Osteoblast (primary cell): Measurements from ENCODE around the gene CDV3. TPM values are rescaled to one million over a fixed set of nuclear protein-coding genes. Genes with fewer than 3 reads are reported as not detected.
A peak's percentile ranks its signal among the peaks of the same experiment; 100 is the strongest.

Experiments
- DNase-seq: peaks from one replicate; pipeline ENCODE4 v3.0.0; 2011; ENCODE audit warnings: low spot score, mixed read lengths; ENCODE audit not compliant: insufficient read length; ENCODE audit errors: missing footprints
- H2AFZ ChIP-seq: 2 replicates; pipeline ENCODE4 v1.6.0; 2011; ENCODE audit warnings: mild to moderate bottlenecking, low read length
- H3K27ac ChIP-seq: 2 replicates; pipeline ENCODE4 v1.5.1; 2011; ENCODE audit warnings: mild to moderate bottlenecking, low read depth, low read length, moderate library complexity
- H3K27me3 ChIP-seq: 2 replicates; pipeline ENCODE4 v1.6.0; 2012; ENCODE audit warnings: mild to moderate bottlenecking, control low read depth, inconsistent platforms, low read length, moderate library complexity; ENCODE audit not compliant: insufficient read depth
- H3K36me3 ChIP-seq: 2 replicates; pipeline ENCODE4 v1.5.1; 2011; ENCODE audit warnings: mild to moderate bottlenecking, low read length, control low read depth, moderate library complexity; ENCODE audit not compliant: insufficient read depth
- H3K4me1 ChIP-seq: 2 replicates; pipeline ENCODE4 v1.5.1; 2011; ENCODE audit warnings: mild to moderate bottlenecking, low read length, control low read depth, moderate library complexity; ENCODE audit not compliant: insufficient read depth
- H3K4me2 ChIP-seq: 2 replicates; pipeline ENCODE4 v1.6.0; 2011; ENCODE audit warnings: mild to moderate bottlenecking, low read length; ENCODE audit not compliant: insufficient read depth
- H3K4me3 ChIP-seq: fragments of 200-600 bp; sonication (generic); 3 replicates; pipeline ENCODE4 v1.5.1; 2012; ENCODE audit warnings: mild to moderate bottlenecking, low read length, inconsistent platforms; ENCODE audit not compliant: insufficient read depth
- H3K79me2 ChIP-seq: 2 replicates; pipeline ENCODE4 v1.6.0; 2012; ENCODE audit warnings: mild to moderate bottlenecking, low read length, control low read depth, inconsistent platforms; ENCODE audit not compliant: insufficient read depth
- H3K9me3 ChIP-seq: 2 replicates; pipeline ENCODE4 v1.5.1; 2011; ENCODE audit warnings: low read depth, low read length, control low read depth
- H4K20me1 ChIP-seq: 2 replicates; pipeline ENCODE4 v1.6.0; 2012; ENCODE audit warnings: mild to moderate bottlenecking, low read length, control low read depth; ENCODE audit not compliant: insufficient read depth
- CTCF ChIP-seq: IDR thresholded peaks from 2 replicates; pipeline ENCODE4 v1.5.1; 2011; ENCODE audit warnings: mild to moderate bottlenecking, low read depth, low read length, moderate library complexity; ENCODE audit errors: extremely low read depth
- total RNA-seq: library from RNA; depleted of rRNA; stranded (reverse); fragments of >200 nt; gene quantifications from 2 replicates; pipeline ENCODE4 v1.2.3, GENCODE V29; 2012

CDV3 gene
- total RNA-seq, 1 donor = 166 TPM

GRCh38 chr3:133568294-133569014 is 5.0 kb upstream of the CDV3 start:
- H3K27ac ChIP-seq = peak overlapping the region; percentile 64
- H3K36me3 ChIP-seq = no peaks in the 10 kb centered on the region
- no peaks in the 10 kb centered on the region for H4K20me1 ChIP-seq
- no peak overlapping the region for H2AFZ ChIP-seq
- no peak overlapping the region for H3K4me3 ChIP-seq
- peak overlapping the region; percentile 21 for H3K4me2 ChIP-seq
- peak; percentile 91 for DNase-seq
- H3K9me3 ChIP-seq = no peaks in the 10 kb centered on the region
- H3K4me1 ChIP-seq = peaks cover 47% of the 10 kb centered on the region
- H3K79me2 ChIP-seq = no peaks in the 10 kb centered on the region
- no peak for TF ChIP-seq CTCF
- no peaks in the 10 kb centered on the region for H3K27me3 ChIP-seq

- Histone ChIP-seq H3K4me1 (peaks cover 48% of the 10 kb centered on the region), H3K4me3 (no peak overlapping the region), H2AFZ (no peak overlapping the region)
These were observed 3.1 kb upstream of the CDV3 start for GRCh38 chr3:133570139-133570936.

GRCh38 chr3:133570937-133571320 is 2.6 kb upstream of the CDV3 start:
- no peak overlapping the region for H3K4me3 ChIP-seq
- no peaks in the 10 kb centered on the region for H3K27me3 ChIP-seq
- peak overlapping the region; percentile 42 for H2AFZ ChIP-seq
- H3K4me1 ChIP-seq = peaks cover 54% of the 10 kb centered on the region
- H3K79me2 ChIP-seq = peaks cover 17% of the 10 kb centered on the region
- peaks cover 15% of the 10 kb centered on the region for H4K20me1 ChIP-seq
- no peak for TF ChIP-seq CTCF
- H3K27ac ChIP-seq = peak overlapping the region; percentile 64
- DNase-seq = no peak
- no peak overlapping the region for H3K4me2 ChIP-seq
- H3K36me3 ChIP-seq = peaks cover 11% of the 10 kb centered on the region
- H3K9me3 ChIP-seq = no peaks in the 10 kb centered on the region

More at GRCh38 chr3:133570139-133570936, 3.1 kb upstream of the CDV3 start:
- H3K36me3 ChIP-seq = peaks cover 6% of the 10 kb centered on the region
- no peaks in the 10 kb centered on the region for H3K9me3 ChIP-seq
- peaks cover 11% of the 10 kb centered on the region for H3K79me2 ChIP-seq
- H4K20me1 ChIP-seq = peaks cover 10% of the 10 kb centered on the region
- no peak for DNase-seq
- peak overlapping the region; percentile 64 for H3K27ac ChIP-seq
- peak overlapping the region; percentile 29 for H3K4me2 ChIP-seq
- TF ChIP-seq CTCF = no peak
- H3K27me3 ChIP-seq = no peaks in the 10 kb centered on the region
